ENCODE results near the gene CTR9. TPM values are rescaled to one million over a fixed set of nuclear protein-coding genes. Genes with fewer than 3 reads are reported as not detected.

Gene CTR9
- total RNA-seq, 1 donor from 2014 or later: 3.1 TPM

- H3K4me1 ChIP-seq: peaks cover 0 to 10% of the 10 kb centered on the region in 2 donors
- H3K9me3 ChIP-seq: no peaks in the 10 kb centered on the region
- no peak overlapping the region for H3K27ac ChIP-seq
- intact Hi-C loops (cut with DNase I): no loop called here
- H3K36me3 ChIP-seq: peaks cover 59 to 60% of the 10 kb centered on the region in 2 donors
- no peak for DNase-seq (ENCODE audit: low spot score in 2 of 2)
- TF ChIP-seq CTCF (IDR thresholded peaks at IDR 0.05): no peak
- H3K4me3 ChIP-seq: no peak overlapping the region
- H3K27me3 ChIP-seq: no peaks in the 10 kb centered on the region
These were observed 46.0 kb downstream of the CTR9 start for GRCh38 chr11:10797001-10797400.

- Histone ChIP-seq H3K4me3 (no peak overlapping the region), H3K27me3 (no peaks in the 10 kb centered on the region), H3K9me3 (no peaks in the 10 kb centered on the region), H3K36me3 (peaks cover 64 to 65% of the 10 kb centered on the region in 2 donors), H3K27ac (no peak overlapping the region), H3K4me1 (peaks cover 0 to 12% of the 10 kb centered on the region in 2 donors)
- intact Hi-C loops (cut with DNase I): no loop called here
- DNase-seq (ENCODE audit: low spot score in 2 of 2): no peak
- TF ChIP-seq CTCF (IDR thresholded peaks at IDR 0.05): no peak
These were observed 46.5 kb downstream of the CTR9 start for GRCh38 chr11:10797531-10797930.

GRCh38 chr11:10798330-10798928, 47.4 kb downstream of the CTR9 start:
- Histone ChIP-seq H3K9me3 (no peaks in the 10 kb centered on the region), H3K27me3 (no peaks in the 10 kb centered on the region), H3K36me3 (peaks cover 73 to 74% of the 10 kb centered on the region in 2 donors), H3K4me3 (no peak overlapping the region), H3K27ac (no peak overlapping the region), H3K4me1 (peaks cover 0 to 14% of the 10 kb centered on the region in 2 donors)
- intact Hi-C loops (cut with DNase I): no loop called here
- no peak for TF ChIP-seq CTCF (IDR thresholded peaks at IDR 0.05)
- DNase-seq (ENCODE audit: low spot score in 2 of 2): no peak

- Histone ChIP-seq H3K36me3 (peaks cover 91 to 92% of the 10 kb centered on the region in 2 donors), H3K4me3 (no peak overlapping the region), H3K9me3 (no peaks in the 10 kb centered on the region), H3K4me1 (peaks cover 0 to 31% of the 10 kb centered on the region in 2 donors), H3K27me3 (no peaks in the 10 kb centered on the region), H3K27ac (peak overlapping the region in 1 of 2 donors; percentile 14)
- intact Hi-C loops (cut with DNase I): loop anchor here (10.0 kb wide), 3 partner anchors 105 to 1225 kb away; partner anchors contain the start of genes GALNT18 and WEE1
- no peak for DNase-seq (ENCODE audit: low spot score in 2 of 2)
- TF ChIP-seq CTCF (IDR thresholded peaks at IDR 0.05): no peak
These were observed 49.2 kb downstream of the CTR9 start for GRCh38 chr11:10800292-10800691.

- Histone ChIP-seq H3K9me3 (no peaks in the 10 kb centered on the region), H3K4me1 (peaks cover 0 to 50% of the 10 kb centered on the region in 2 donors), H3K27me3 (no peaks in the 10 kb centered on the region), H3K36me3 (peaks cover 81 to 82% of the 10 kb centered on the region in 2 donors), H3K27ac (no peak overlapping the region), H3K4me3 (no peak overlapping the region)
- TF ChIP-seq CTCF (IDR thresholded peaks at IDR 0.05): no peak
- intact Hi-C loops (cut with DNase I): loop anchor here (10.0 kb wide), 3 partner anchors 101 to 1229 kb away; partner anchors contain the start of genes GALNT18 and WEE1
- DNase-seq (ENCODE audit: low spot score in 2 of 2): no peak
These were observed 52.6 kb downstream of the CTR9 start for GRCh38 chr11:10803676-10804075.

All from ascending aorta (tissue), 2 donors.